Mononuclear cell (primary cell): Measurements from ENCODE around the gene WNT9B. TPM values are rescaled to one million over a fixed set of nuclear protein-coding genes. Genes with fewer than 3 reads are reported as not detected.
"Not testable (repeated sequence)": the region's sequence is repeated elsewhere in the genome, so short reads cannot be mapped to it uniquely, and the experiment has no call there.

Experiments used
- H3K27me3 ChIP-seq: 2 replicates; pipeline ENCODE4 v1.6.0; 2011; ENCODE audit warnings: low read length, control low read depth; ENCODE audit not compliant: insufficient read depth
- H3K4me1 ChIP-seq: 2 replicates; pipeline ENCODE4 v1.5.1; 2011; ENCODE audit warnings: mild to moderate bottlenecking, low read length, control low read depth; ENCODE audit not compliant: insufficient read depth
- H3K4me3 ChIP-seq: 2 replicates; pipeline ENCODE4 v1.5.1; 2011; ENCODE audit warnings: mild to moderate bottlenecking, low read length, moderate library complexity
- H3K9me3 ChIP-seq: 2 replicates; pipeline ENCODE4 v1.5.1; 2011; ENCODE audit warnings: low read depth, mild to moderate bottlenecking, control low read depth, low read length
- total RNA-seq: library from RNA; depleted of rRNA; stranded (reverse); fragments of >200 nt; gene quantifications from one replicate; pipeline ENCODE4 v1.2.3, GENCODE V29; 2012

Gene WNT9B
- total RNA-seq, 1 donor, result not detected

DNA sequence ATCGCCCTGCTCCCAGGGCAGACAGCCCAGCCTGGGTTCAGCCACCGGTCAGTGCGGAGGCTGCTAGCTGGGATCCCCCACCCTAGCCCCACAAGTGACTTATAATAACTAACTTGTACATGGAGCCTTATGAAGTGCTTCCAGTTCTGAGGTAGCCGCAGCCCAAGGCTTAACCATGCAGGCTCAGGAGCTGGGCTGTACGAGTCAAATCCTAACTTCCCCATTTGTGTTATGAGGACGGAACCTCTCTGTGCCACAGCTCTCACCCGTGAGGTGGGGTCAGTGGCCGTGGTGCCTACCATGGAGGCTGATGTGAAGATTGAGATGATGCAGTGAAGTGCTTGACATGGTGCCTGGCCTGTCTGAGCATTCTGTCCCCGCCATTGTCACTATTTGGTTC, 43.8 kb downstream of the WNT9B start:
- H3K27me3 ChIP-seq, result no peaks in the 10 kb centered on the region

GRCh38 chr17:46896991-46897390, 45.6 kb downstream of the WNT9B start:
- no peaks in the 10 kb centered on the region for H3K4me1 ChIP-seq
- H3K4me3 ChIP-seq, result no peak overlapping the region
- H3K9me3 ChIP-seq, result no peaks in the 10 kb centered on the region
- H3K27me3 ChIP-seq, result no peaks in the 10 kb centered on the region

More for the DNA sequence above, 43.8 kb downstream of the WNT9B start:
- Histone ChIP-seq H3K4me1 (no peaks in the 10 kb centered on the region), H3K4me3 (no peak overlapping the region), H3K9me3 (no peaks in the 10 kb centered on the region)

DNA sequence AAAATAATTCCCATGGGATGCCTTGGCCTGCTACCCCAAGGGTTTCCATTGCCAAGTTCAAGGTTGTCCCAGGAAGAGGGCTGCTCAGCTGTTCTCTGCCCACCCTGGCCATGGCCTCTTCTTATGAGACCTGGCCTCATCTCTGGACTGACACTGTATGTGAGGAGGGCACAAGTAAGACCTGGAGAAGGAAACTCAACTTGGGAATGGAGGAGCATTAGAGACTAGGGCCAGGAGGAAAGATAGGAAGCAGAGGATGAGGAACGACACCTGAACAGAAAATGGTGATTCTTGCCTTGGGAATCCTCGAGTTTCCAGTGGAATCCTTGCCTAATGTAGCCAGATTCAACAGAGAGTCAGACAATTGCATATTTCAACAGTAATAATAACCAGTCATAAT, 47.0 kb downstream of the WNT9B start:
- no peak overlapping the region for H3K4me3 ChIP-seq
- H3K9me3 ChIP-seq, result no peaks in the 10 kb centered on the region

DNA sequence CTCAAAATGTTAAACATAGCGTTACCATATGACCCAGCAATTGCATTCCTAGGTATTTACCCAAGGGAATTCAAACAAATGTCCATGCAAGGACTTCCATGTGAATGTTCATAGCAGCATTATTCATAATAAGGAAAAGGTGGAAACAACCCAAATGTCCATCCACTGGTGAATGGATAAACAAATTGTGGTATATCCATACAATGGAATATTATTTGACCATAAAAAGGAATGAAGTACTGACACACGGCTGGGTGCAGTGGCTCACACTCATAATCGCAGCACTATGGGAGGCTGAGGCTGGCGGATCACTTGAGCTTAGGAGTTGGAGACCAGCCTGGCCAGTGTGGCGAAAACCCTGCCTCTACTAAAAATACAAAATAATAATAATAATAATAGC, 47.5 kb downstream of the WNT9B start:
- Histone ChIP-seq H3K27me3 (no peaks in the 10 kb centered on the region), H3K4me3 (no peak overlapping the region), H3K9me3 (no peaks in the 10 kb centered on the region), H3K4me1 (no peaks in the 10 kb centered on the region)

More for the DNA sequence above, 47.0 kb downstream of the WNT9B start:
- Histone ChIP-seq H3K4me1 (no peaks in the 10 kb centered on the region), H3K27me3 (no peaks in the 10 kb centered on the region)

DNA sequence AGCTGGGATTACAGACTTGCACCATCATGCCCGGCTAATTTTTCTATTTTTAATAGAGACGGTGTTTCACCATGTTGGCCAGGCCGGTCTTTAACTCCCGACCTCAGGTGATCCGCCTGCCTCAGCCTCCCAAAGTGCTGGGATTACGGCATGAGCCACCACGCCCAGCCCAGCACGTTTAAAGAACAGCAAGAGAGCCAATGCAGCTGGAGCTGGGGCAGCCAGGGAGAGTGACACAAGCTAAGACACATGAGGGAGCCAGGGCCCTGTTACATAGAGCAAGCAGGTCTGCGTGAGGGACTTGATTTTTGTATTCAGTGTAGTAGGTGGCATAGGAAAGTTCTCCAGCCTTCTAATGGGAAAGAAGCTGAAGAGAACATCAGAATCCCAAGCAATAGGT, 49.9 kb downstream of the WNT9B start:
- H3K27me3 ChIP-seq, result no peaks in the 10 kb centered on the region
- no peaks in the 10 kb centered on the region for H3K9me3 ChIP-seq
- no peak overlapping the region for H3K4me3 ChIP-seq
- H3K4me1 ChIP-seq, result peaks cover 7% of the 10 kb centered on the region

- H3K4me3 ChIP-seq, result no peak overlapping the region
- no peaks in the 10 kb centered on the region for H3K27me3 ChIP-seq
- no peaks in the 10 kb centered on the region for H3K9me3 ChIP-seq
- peaks cover 7% of the 10 kb centered on the region for H3K4me1 ChIP-seq
Observed at GRCh38 chr17:46903762-46904672, 52.6 kb downstream of the WNT9B start.

DNA sequence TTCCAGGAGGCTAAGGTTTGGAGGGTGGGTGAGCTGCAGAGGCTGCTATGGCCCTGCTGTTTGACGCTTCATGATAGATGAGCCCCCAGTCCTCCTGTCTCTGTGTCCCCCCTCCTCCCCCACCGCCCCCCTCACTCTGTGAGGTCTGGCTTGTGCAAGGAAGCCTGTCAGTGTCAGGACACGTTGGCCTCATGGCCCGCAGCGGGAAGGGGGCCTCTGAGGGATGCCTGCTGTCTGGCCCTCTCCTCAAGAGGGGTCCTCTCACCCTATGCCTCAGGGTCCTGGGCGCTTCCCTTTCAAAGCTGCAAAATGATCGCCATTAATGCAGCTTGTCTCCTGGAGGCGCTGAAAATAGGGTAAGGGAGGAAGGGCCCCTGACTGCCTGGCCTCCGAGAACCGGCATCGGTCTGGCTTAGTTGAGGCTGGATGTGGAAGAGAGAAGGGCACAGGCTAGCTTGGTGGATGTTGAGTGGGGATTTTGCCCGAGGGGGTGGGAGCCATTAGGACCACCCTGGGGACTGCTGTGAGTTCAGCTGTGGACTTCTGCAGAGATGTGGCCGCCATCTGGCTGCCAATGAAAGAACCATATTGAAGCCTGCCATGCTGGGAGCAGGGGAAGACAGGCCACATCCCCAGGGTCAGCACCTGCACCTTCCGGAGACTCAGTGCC, 56.8 kb downstream of the WNT9B start:
- H3K27me3 ChIP-seq, result no peaks in the 10 kb centered on the region
- peaks cover 7% of the 10 kb centered on the region for H3K4me1 ChIP-seq
- H3K4me3 ChIP-seq, result no peak overlapping the region
- no peaks in the 10 kb centered on the region for H3K9me3 ChIP-seq

- Histone ChIP-seq H3K4me3 (no peak overlapping the region), H3K9me3 (no peaks in the 10 kb centered on the region), H3K4me1 (peaks cover 7% of the 10 kb centered on the region), H3K27me3 (no peaks in the 10 kb centered on the region)
Observed at GRCh38 chr17:46910179-46910927, 59.0 kb downstream of the WNT9B start.

GRCh38 chr17:46911311-46911710, 59.9 kb downstream of the WNT9B start:
- Histone ChIP-seq H3K4me3 (no peak overlapping the region), H3K4me1 (no peaks in the 10 kb centered on the region), H3K9me3 (no peaks in the 10 kb centered on the region), H3K27me3 (no peaks in the 10 kb centered on the region)

DNA sequence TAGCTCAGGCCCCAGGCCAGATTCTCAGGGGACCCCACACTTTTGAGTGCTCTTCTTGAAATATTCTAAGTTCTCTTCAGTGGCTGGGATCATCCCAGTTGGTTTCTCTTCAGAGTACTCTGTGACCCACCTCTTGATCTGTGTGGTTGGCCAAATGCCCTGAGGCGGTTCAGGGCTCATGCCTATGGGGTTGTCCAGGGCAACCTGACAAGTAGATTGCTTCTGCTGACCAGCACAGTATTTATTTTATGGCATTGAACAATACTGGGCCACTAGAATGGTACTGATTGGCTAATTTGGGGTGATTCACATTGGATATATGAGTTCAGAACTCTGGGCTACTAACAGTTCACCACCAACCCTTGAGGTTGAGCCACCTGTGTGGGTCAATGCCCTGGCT, 64.2 kb downstream of the WNT9B start:
- Histone ChIP-seq H3K4me3 (no peak overlapping the region), H3K4me1 (no peaks in the 10 kb centered on the region), H3K27me3 (no peaks in the 10 kb centered on the region), H3K9me3 (no peaks in the 10 kb centered on the region)

DNA sequence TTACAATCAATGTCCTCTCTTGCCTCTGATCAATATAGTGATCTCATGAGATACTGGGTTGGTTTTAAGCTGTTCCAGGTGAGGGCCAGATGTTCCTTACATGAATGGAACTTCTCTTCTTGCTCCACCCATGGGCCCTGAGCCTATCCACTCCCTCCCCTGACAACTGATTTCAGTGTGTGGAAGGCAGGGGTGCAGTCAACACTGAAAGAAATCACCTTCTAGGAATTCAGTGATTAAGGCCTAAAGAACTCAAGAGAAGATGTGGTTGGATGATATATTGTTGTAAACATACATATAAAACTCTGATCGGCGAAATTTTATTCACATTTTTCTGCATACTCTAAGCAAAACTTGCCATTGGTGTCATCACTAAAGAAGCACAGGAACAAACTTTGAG, 64.8 kb downstream of the WNT9B start:
- Histone ChIP-seq H3K4me1 (no peaks in the 10 kb centered on the region), H3K4me3 (no peak overlapping the region), H3K27me3 (no peaks in the 10 kb centered on the region)

GRCh38 chr17:46916623-46917022, 65.2 kb downstream of the WNT9B start:
- H3K9me3 ChIP-seq, result no peaks in the 10 kb centered on the region
- H3K4me3 ChIP-seq, result no peak overlapping the region
- no peaks in the 10 kb centered on the region for H3K4me1 ChIP-seq
- H3K27me3 ChIP-seq, result no peaks in the 10 kb centered on the region

More for the DNA sequence above, 64.8 kb downstream of the WNT9B start:
- H3K9me3 ChIP-seq, result no peaks in the 10 kb centered on the region

- no peaks in the 10 kb centered on the region for H3K9me3 ChIP-seq
- no peaks in the 10 kb centered on the region for H3K4me1 ChIP-seq
- no peak overlapping the region for H3K4me3 ChIP-seq
- H3K27me3 ChIP-seq, result no peaks in the 10 kb centered on the region
Observed at GRCh38 chr17:46917041-46917440, 65.7 kb downstream of the WNT9B start.

DNA sequence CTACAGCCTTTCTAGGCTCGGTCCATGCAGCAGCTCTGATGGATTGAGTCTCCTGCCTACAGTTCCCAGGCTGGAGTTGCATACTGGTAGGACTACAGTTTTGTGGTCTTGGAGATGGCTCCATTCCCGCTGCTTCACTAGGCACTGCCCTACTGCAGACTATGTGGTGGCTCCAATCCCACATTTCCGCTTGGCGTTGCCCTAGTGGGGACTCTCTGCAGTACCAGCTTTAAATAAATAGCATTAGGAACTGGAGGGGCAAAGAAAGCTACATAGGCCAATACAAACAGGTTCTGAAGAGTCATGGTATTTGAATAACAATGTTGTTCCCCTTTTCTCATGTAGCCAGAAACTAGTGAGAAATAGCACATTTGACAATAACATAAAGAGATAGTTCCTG, 66.1 kb downstream of the WNT9B start:
- Histone ChIP-seq H3K9me3 (no peaks in the 10 kb centered on the region), H3K4me3 (no peak overlapping the region), H3K27me3 (no peaks in the 10 kb centered on the region), H3K4me1 (peaks cover 2% of the 10 kb centered on the region)

DNA sequence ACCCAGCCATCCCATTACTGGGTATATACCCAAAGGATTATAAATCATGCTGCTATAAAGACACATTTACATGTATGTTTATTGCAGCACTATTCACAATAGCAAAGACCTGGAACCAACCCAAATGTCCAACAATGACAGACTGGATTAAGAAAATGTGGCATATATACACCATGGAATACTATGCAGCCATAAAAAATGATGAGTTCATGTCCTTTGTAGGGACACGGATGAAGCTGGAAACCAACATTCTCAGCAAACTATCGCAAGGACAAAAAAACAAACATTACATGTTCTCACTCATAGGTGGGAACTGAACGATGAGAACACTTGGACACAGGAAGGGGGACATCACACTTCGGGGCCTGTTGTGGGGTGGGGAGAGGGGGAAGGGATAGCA, 70.6 kb downstream of the WNT9B start:
- not testable (repeated sequence) for H3K9me3 ChIP-seq, H3K4me3 ChIP-seq, H3K27me3 ChIP-seq
- peaks cover 23% of the 10 kb centered on the region for H3K4me1 ChIP-seq
